SH-SY5Y (cell line): ENCODE data around the gene CAMP.

ENCODE experiments used
- GATA2 ChIP-seq: IDR thresholded peaks from 2 replicates; pipeline ENCODE4 v1.6.1; 2011; ENCODE audit warnings: mild to moderate bottlenecking, low read depth, low read length
- GATA3 ChIP-seq: IDR thresholded peaks from 2 replicates; pipeline ENCODE4 v1.6.1; 2011; ENCODE audit warnings: low read depth, mild to moderate bottlenecking, low read length, moderate library complexity

CAMP gene

DNA sequence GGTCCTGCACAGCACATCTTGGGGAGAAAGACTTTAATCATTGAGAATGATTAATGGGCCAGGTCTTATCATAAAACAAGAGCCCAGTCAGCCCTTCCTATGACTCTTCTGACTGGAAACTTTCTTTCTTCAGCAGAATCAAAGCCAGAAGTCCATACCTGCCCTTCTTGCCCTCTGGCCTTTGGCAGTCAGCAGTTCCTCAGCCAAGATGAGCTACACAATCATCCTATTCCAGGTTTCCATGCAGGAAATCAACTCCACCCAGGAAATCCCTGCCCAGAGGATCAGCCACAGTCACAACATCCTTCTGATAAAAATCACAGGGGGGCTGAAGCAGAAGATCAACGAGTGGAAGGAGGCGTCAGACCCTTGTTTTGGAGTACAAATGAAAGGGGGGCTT is 44.5 kb downstream of the CAMP start:
- TF ChIP-seq GATA2: no peak
- no peak for TF ChIP-seq GATA3

DNA sequence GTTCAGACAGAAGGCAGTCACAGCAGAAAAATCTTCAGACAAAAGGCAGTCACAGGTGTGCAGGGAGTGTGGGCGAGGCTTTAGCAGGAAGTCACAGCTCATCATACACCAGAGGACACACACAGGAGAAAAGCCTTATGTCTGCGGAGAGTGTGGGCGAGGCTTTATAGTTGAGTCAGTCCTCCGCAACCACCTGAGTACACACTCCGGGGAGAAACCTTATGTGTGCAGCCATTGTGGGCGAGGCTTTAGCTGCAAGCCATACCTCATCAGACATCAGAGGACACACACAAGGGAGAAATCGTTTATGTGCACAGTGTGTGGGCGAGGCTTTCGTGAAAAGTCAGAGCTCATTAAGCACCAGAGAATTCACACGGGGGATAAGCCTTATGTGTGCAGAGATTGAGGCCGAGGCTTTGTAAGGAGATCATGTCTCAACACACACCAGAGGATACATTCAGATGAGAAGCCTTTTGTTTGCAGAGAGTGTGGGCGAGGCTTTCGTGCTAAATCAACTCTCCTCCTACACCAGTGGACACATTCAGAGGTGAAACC is 45.2 kb downstream of the CAMP start:
- TF ChIP-seq GATA2: no peak
- no peak for TF ChIP-seq GATA3

DNA sequence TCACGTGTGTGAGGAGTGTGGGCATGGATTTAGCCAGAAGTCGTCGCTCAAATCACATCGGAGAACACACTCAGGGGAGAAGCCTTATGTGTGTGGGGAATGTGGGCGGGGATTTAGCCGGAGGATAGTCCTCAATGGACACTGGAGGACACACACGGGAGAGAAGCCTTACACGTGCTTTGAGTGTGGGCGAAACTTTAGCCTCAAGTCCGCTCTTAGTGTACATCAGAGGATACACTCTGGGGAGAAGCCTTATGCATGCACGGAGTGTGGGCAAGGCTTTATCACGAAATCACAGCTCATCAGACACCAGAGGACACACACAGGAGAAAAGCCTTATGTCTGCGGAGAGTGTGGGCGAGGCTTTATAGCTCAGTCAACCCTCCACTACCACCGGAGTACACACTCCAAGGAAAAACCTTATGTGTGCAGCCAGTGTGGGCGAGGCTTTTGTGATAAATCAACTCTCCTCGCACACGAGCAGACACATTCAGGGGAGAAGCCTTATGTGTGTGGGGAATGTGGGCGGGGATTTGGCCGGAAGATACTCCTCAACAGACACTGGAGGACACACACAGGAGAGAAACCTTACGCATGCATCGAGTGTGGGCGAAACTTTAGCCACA is 45.8 kb downstream of the CAMP start:
- TF ChIP-seq GATA2 (no peak), GATA3 (no peak)

DNA sequence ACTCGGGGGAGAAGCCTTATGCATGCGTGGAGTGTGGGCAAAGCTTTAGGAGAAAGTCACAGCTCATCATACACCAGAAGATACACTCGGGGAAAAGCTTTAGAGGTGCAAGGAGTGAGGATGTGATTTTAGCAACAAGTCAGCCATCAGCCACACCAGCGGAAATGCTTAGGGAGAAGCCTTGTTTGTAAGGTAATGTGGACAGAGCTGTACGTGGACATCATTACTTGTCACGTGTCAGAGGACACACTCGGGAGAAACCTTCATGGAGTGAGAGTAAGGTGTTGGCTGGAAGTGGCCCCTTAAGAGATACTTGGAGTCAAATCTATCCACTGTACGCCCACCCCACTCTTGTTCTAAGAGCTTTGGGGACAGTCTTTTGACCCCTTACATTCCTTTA is 46.3 kb downstream of the CAMP start:
- TF ChIP-seq GATA2 (no peak), GATA3 (no peak)

DNA sequence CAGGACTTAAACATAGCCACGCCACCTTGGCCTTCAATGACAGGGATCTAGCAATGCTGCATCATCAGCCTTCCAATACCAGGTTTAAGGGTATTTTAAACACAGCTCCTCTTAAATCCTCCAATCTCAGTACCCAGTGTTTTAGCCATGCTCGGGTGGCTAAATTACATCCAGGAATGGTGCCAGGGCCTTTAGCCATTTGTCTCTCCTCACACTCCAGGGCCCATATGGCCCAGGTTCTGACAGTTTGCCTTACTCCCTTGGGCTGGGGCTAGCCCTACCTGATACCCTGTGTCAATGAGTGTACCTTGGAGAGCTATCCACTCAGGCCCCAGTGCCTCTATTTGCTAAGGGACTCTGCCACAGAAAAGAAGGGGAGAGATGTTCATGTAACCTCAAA is 47.0 kb downstream of the CAMP start:
- TF ChIP-seq GATA3: no peak
- TF ChIP-seq GATA2: no peak

DNA sequence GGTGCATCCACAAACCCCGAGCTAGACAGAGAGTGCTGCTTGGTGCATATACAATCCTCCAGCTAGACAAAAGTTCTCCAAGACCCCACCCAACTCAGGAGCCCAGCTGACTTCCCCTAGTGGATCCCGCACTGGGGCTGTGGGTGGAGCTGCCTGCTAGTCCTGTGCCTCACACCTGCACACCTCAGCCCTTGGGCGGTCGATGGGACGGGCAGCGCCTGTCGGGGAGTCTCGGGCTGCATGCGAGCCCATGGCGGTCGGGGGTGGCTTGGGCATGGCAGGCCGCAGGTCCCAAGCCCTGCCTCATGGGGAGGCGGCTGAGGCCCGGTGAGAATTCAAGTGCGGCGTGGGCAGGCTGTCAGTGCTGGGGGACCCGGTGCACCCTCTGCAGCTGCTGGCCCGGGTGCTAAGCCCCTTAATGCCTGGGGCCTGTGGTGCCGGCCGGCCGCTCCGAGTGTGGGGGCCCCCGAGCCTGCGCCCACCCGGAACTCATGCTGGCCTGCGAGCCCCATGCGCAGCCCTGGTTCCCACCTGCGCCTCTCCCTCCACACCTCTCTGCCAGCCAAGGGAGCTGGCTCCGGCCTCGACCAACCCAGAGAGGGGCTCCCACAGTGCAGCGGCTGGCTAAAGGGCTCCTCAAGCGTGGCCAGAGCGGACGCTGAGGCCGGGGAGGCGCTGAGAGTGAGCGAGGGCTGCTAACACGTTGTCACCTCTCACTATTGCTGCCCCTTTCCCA is 48.6 kb downstream of the CAMP start:
- no peak for TF ChIP-seq GATA3
- no peak for TF ChIP-seq GATA2

DNA sequence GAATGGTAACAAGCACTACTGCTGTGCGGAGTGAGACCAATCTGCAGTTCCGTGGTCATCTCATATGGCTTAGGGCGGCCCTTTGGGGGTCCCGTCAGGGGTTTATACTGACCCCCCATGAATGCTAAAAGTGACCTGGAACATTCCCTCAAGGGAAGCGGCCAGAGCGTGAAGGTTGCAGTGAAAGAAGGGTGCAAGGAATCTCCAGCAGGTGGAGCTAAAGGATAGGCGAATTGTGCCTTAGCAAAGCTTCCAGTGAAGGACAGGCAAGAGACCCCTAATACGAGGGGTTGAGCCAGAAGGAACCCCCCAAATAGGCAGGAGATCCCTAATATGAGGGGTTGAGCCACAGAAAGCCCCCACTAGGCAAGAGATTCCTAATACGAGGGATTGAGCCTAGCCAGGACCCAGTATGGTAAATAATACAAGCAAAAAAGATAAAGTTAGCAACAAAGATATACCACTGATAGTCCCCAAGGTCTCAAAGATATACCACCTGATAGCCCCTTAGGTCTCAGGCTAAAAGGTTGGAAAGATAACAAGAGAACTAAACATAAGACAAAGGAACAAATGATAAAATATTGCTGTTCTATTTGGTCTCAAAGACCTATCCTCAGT is 50.4 kb downstream of the CAMP start:
- TF ChIP-seq GATA3 (no peak), GATA2 (no peak)

DNA sequence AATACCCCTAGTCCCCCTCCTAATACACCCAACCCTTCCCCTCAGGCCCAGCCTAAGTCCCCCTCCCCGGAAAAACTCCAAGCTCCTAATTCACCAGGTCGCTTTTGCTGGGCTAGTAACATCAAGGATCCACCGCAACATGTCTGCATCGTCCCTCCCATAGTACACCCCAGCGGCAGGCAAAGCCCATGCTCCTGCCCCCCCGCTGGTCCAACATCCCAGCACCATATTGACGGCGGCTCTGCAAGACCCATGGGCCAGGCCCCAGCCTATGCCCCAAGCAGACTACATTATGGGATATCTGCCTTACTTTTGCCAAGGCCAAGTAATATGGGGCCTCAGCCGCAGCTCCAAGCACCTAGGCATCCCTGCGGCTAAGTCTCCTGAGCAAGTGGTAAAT is 51.2 kb downstream of the CAMP start:
- TF ChIP-seq GATA3: no peak
- TF ChIP-seq GATA2: no peak
